H1 (cell line): ENCODE measurements around the gene TM9SF1. TPM values are rescaled to one million over a fixed set of nuclear protein-coding genes. Genes with fewer than 3 reads are reported as not detected.

Experiments used
- CTCF ChIA-PET: fragments of 300-600 bp; sonication (Branson Sonifier 250); formaldehyde crosslinking; loops from one replicate; lab custom pipeline; 2021; ENCODE audit not compliant: partially characterized antibody; lab: Charles Lee
- POLR2A ChIA-PET: fragments of 300-600 bp; sonication (Branson Sonifier 250); formaldehyde crosslinking; loops from one replicate; lab custom pipeline; 2021; ENCODE audit warnings: inconsistent platforms; ENCODE audit not compliant: partially characterized antibody; lab: Charles Lee
- DNase-seq, 2 experiments: peaks; one replicate each; pipeline versions ENCODE4 v3.0.0 to v3.0.0-alpha.2; 2010 to 2022; ENCODE audit warnings: low spot score in 2 of 2, low read depth in 1 of 2, mixed read lengths in 1 of 2
- FAIRE-seq: peaks from 2 replicates; lab custom pipeline; 2011; peaks lifted over from hg19 to GRCh38; lab: Jason Lieb, UNC
- H2AFZ ChIP-seq: 2 replicates; pipeline ENCODE4 v1.8.1; 2012; ENCODE audit warnings: low read length, inconsistent platforms
- H2AK5ac ChIP-seq: 2 replicates; pipeline ENCODE4 v1.6.1; 2013; ENCODE audit warnings: low read depth, low read length
- H2BK120ac ChIP-seq: replicated peaks from 2 replicates; pipeline ENCODE3; 2013; ENCODE audit warnings: low read depth, low read length, inconsistent platforms
- H2BK12ac ChIP-seq: 2 replicates; pipeline ENCODE4 v1.6.1; 2013; ENCODE audit warnings: low read depth, low read length
- H2BK15ac ChIP-seq: 2 replicates; pipeline ENCODE4 v1.6.1; 2013; ENCODE audit warnings: low read length
- H2BK20ac ChIP-seq: 2 replicates; pipeline ENCODE4 v1.6.1; 2013; ENCODE audit warnings: low read length
- H2BK5ac ChIP-seq: 2 replicates; pipeline ENCODE4 v1.6.1; 2013; ENCODE audit warnings: low read depth, low read length
- H3K14ac ChIP-seq: 2 replicates; pipeline ENCODE4 v1.6.1; 2013; ENCODE audit warnings: inconsistent platforms; ENCODE audit not compliant: insufficient read length
- H3K18ac ChIP-seq: 2 replicates; pipeline ENCODE4 v1.6.1; 2013; ENCODE audit warnings: low read length; ENCODE audit errors: extremely low read depth
- H3K23ac ChIP-seq: 2 replicates; pipeline ENCODE4 v1.6.1; 2013; ENCODE audit warnings: inconsistent platforms; ENCODE audit not compliant: insufficient read length
- H3K23me2 ChIP-seq: 2 replicates; pipeline ENCODE4 v1.6.1; 2013; ENCODE audit warnings: low read depth, low read length
- H3K27ac ChIP-seq: 2 replicates; pipeline ENCODE4 v1.6.1; 2011; ENCODE audit warnings: low read depth, low read length, inconsistent platforms
- H3K27me3 ChIP-seq, 4 experiments: replicated peaks in 1 of 4; 1 replicate in 1 of 4; 2 replicates in 3 of 4; pipeline versions ENCODE4 v1.6.1 to v1.8.1; 2011 to 2013; ENCODE audit warnings: low read length in 3 of 4, mild to moderate bottlenecking in 3 of 4, inconsistent platforms in 2 of 4, mixed read lengths in 2 of 4, moderate library complexity in 1 of 4; ENCODE audit not compliant: control insufficient read depth in 3 of 4, insufficient read depth in 3 of 4; ENCODE audit errors: extremely low read depth in 1 of 4
- H3K36me3 ChIP-seq, 4 experiments: 2 replicates each; pipeline versions ENCODE4 v1.6.1 to v1.8.1; 2011 to 2013; ENCODE audit warnings: mild to moderate bottlenecking in 4 of 4, low read length in 3 of 4, moderate library complexity in 2 of 4, control low read depth in 1 of 4, inconsistent platforms in 1 of 4; ENCODE audit not compliant: insufficient read depth in 4 of 4, control insufficient read depth in 2 of 4
- H3K4ac ChIP-seq: replicated peaks from 2 replicates; pipeline ENCODE3; 2013; ENCODE audit warnings: low read length, low read depth, mixed read lengths, inconsistent platforms; ENCODE audit not compliant: insufficient read length
- H3K4me1 ChIP-seq, 4 experiments: replicated peaks in 1 of 4; 1 replicate in 1 of 4; 2 replicates in 3 of 4; pipeline versions ENCODE4 v1.6.1 to v1.8.1; 2011 to 2013; ENCODE audit warnings: low read length in 3 of 4, inconsistent platforms in 2 of 4, mixed read lengths in 1 of 4; ENCODE audit not compliant: insufficient read depth in 4 of 4, control insufficient read depth in 3 of 4
- H3K4me2 ChIP-seq, 2 experiments: 2 replicates each; pipeline versions ENCODE4 v1.6.1 to v1.8.1; 2011 to 2013; ENCODE audit warnings: low read depth in 2 of 2, low read length in 2 of 2, control low read depth in 1 of 2, inconsistent platforms in 1 of 2, mild to moderate bottlenecking in 1 of 2; ENCODE audit not compliant: insufficient read depth in 1 of 2
- H3K4me3 ChIP-seq, 4 experiments: fragments of 200-600, 300-600 bp in 1 of 4; sonication (generic), shearing (Covaris generic), sonication (Bioruptor Twin) in 1 of 4; 2 replicates each; pipeline versions ENCODE4 v1.5.1 to v1.8.1; 2011 to 2016; ENCODE audit warnings: low read length in 4 of 4, low read depth in 3 of 4, control low read depth in 2 of 4, inconsistent platforms in 2 of 4, mild to moderate bottlenecking in 2 of 4, mixed read lengths in 1 of 4, moderate library complexity in 1 of 4; ENCODE audit not compliant: insufficient read depth in 2 of 4; ENCODE audit errors: extremely low read depth in 1 of 4
- H3K56ac ChIP-seq: replicated peaks from 2 replicates; pipeline ENCODE3; 2013; ENCODE audit warnings: low read depth, mild to moderate bottlenecking, mixed read lengths, low read length, inconsistent platforms; ENCODE audit not compliant: insufficient read length
- H3K79me1 ChIP-seq: 2 replicates; pipeline ENCODE4 v1.6.1; 2013; ENCODE audit warnings: low read depth, low read length, control low read depth
- H3K79me2 ChIP-seq, 2 experiments: 2 replicates each; pipeline versions ENCODE4 v1.6.1 to v1.8.1; 2012 to 2013; ENCODE audit warnings: low read length in 2 of 2, mild to moderate bottlenecking in 2 of 2, inconsistent platforms in 1 of 2; ENCODE audit not compliant: insufficient read depth in 2 of 2, control insufficient read depth in 1 of 2
- H3K9ac ChIP-seq, 4 experiments: replicated peaks in 1 of 4; 1 replicate in 1 of 4; 2 replicates in 3 of 4; pipeline versions ENCODE4 v1.6.1 to v1.8.1; 2011 to 2013; ENCODE audit warnings: low read depth in 3 of 4, low read length in 3 of 4, control low read depth in 2 of 4, mild to moderate bottlenecking in 2 of 4, moderate library complexity in 2 of 4, inconsistent platforms in 1 of 4; ENCODE audit errors: extremely low read depth in 1 of 4
- H3K9me3 ChIP-seq, 2 experiments: 2 replicates each; pipeline versions ENCODE4 v1.6.1 to v1.8.1; 2012 to 2013; ENCODE audit warnings: mild to moderate bottlenecking in 2 of 2, moderate library complexity in 2 of 2, control low read depth in 1 of 2, inconsistent platforms in 1 of 2, low read depth in 1 of 2, low read length in 1 of 2, mixed read lengths in 1 of 2; ENCODE audit not compliant: insufficient read depth in 2 of 2
- H4K20me1 ChIP-seq, 2 experiments: replicated peaks in 1 of 2; 2 replicates each; pipeline versions ENCODE3 to v1.8.1; 2011 to 2013; ENCODE audit warnings: inconsistent platforms in 2 of 2, low read length in 2 of 2, mild to moderate bottlenecking in 1 of 2; ENCODE audit not compliant: insufficient read depth in 2 of 2, control insufficient read depth in 1 of 2
- H4K5ac ChIP-seq: 2 replicates; pipeline ENCODE4 v1.6.1; 2013; ENCODE audit warnings: low read length, low read depth, mixed read lengths, inconsistent platforms; ENCODE audit not compliant: insufficient read length
- H4K8ac ChIP-seq: 2 replicates; pipeline ENCODE4 v1.8.0; 2013; ENCODE audit warnings: mild to moderate bottlenecking, moderate library complexity, low read length, inconsistent platforms; ENCODE audit not compliant: insufficient read depth; ENCODE audit errors: extremely low read depth
- H4K91ac ChIP-seq: replicated peaks from 2 replicates; pipeline ENCODE3; 2013; ENCODE audit warnings: low read length, mixed read lengths, inconsistent platforms; ENCODE audit not compliant: insufficient read length
- BRCA1 ChIP-seq: IDR thresholded peaks from 2 replicates; pipeline ENCODE4 v1.6.1; 2012; ENCODE audit warnings: low read depth, low read length, improper control_type of control experiment
- CBX8 ChIP-seq: fragments of 300-800, 300-1000 bp; sonication (generic); IDR thresholded peaks from 2 replicates; pipeline ENCODE4 v1.7.1; 2016; ENCODE audit warnings: low read depth, low read length, borderline replicate concordance
- EGR1 ChIP-seq: IDR thresholded peaks from 2 replicates; pipeline ENCODE4 v1.6.1; 2011; ENCODE audit warnings: low read depth, low read length, borderline replicate concordance
- EZH2 ChIP-seq: fragments of 200-600 bp; sonication (generic); IDR thresholded peaks from 2 replicates; pipeline ENCODE4 v1.7.1; 2012; ENCODE audit warnings: low read depth, mild to moderate bottlenecking, moderate library complexity, low read length, inconsistent platforms; ENCODE audit not compliant: severe bottlenecking
- NRF1 ChIP-seq: IDR thresholded peaks from 2 replicates; pipeline ENCODE4 v1.6.1; 2011; ENCODE audit warnings: mild to moderate bottlenecking, low read depth, low read length, improper control_type of control experiment
- RBBP5 ChIP-seq: IDR thresholded peaks from 2 replicates; pipeline ENCODE4 v1.7.1; 2012; ENCODE audit warnings: low read depth, mild to moderate bottlenecking, inconsistent platforms, low read length, moderate library complexity, borderline replicate concordance
- SP4 ChIP-seq: IDR thresholded peaks from 2 replicates; pipeline ENCODE4 v1.6.1; 2012; ENCODE audit warnings: low read length, inconsistent platforms
- SRF ChIP-seq: IDR thresholded peaks from 2 replicates; pipeline ENCODE4 v1.6.1; 2011; ENCODE audit warnings: mild to moderate bottlenecking, low read depth, low read length, moderate library complexity
- TAF1 ChIP-seq: IDR thresholded peaks from 2 replicates; pipeline ENCODE4 v1.6.1; 2011; ENCODE audit warnings: mild to moderate bottlenecking, low read depth, low read length
- TEAD4 ChIP-seq: IDR thresholded peaks from 2 replicates; pipeline ENCODE4 v1.6.1; 2012; ENCODE audit warnings: low read depth, low read length, inconsistent platforms, mixed read lengths
- WGBS, 2 experiments: shearing (Covaris generic) in 1 of 2; methylation state at CpG; one replicate each; pipeline versions ENCODE4 v1.1.6 to v1.1.7; 2013 to 2015; ENCODE audit warnings: low lambda C conversion rate in 2 of 2, mixed read lengths in 2 of 2, inconsistent platforms in 1 of 2, low coverage in 1 of 2, missing lambda C conversion rate in 1 of 2; ENCODE audit not compliant: insufficient replicate concordance in 2 of 2, insufficient coverage in 1 of 2, insufficient read length in 1 of 2; ENCODE audit errors: extremely low coverage in 1 of 2, missing lambda C conversion rate in 1 of 2; 5-methylcytosine and 5-hydroxymethylcytosine counted together
- polyA plus RNA-seq, 7 experiments: library from polyadenylated mRNA; depleted of rRNA in 3 of 7; stranded (reverse) in 5 of 7; unstranded in 2 of 7; fragments of >200 nt in 5 of 7; fragments of 200-250 nt in 2 of 7; gene quantifications; 1 replicate in 5 of 7; 2 replicates in 1 of 7; 4 replicates in 1 of 7; pipeline versions ENCODE4 v1.2.1 to v1.2.3, GENCODE V29; 2011 to 2013; ENCODE audit warnings: missing spikeins in 2 of 7, mixed read lengths in 2 of 7
- total RNA-seq: library from RNA; stranded (reverse); fragmentation: NEBNext Ultra II Directional; extraction: Animal tissue kit (Norgen Biotek cat#: 25700); gene quantifications from 2 replicates; pipeline ENCODE4 v1.2.1, GENCODE V29; 2021
- TF ChIP-seq, protein P1 (sequence below): IDR thresholded peaks from 2 replicates; pipeline ENCODE4 v1.6.1; 2012; ENCODE audit warnings: inconsistent platforms

The TM9SF1 gene
- total and polyA plus RNA-seq, 2 of the 8 experiments (the other 6 are each of a cell fraction or from before 2014, with no cell fraction given): 22.2 to 29.2 TPM

DNA sequence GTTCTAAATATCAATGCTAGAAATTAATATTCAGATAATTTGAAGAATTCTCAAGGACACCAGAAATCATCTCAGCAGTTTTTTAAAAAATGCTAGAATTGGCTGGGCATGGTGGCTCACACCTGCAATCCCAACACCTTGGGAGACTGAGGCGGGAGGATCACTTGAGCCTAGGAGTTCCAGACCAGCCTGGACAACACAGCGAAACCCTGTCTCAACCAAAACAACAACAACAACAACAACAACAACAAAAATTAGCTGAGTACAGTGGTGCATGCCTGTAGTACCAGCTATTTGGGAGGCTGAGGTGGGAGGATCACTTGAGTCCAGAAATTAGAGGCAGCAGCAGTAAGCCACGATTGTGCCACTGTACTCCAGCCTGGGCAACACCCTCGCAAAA is 23.8 kb upstream of the TM9SF1 start:
- no peak overlapping the region for H3K4me2 ChIP-seq
- H2BK5ac ChIP-seq: no peak overlapping the region
- no peak overlapping the region for H3K23ac ChIP-seq
- peaks cover 0 to under 1% (median 0%) of the 10 kb centered on the region in 4 experiments; a peak in 1 of 7 replicates for H3K4me1 ChIP-seq
- no peaks in the 10 kb centered on the region for H3K27me3 ChIP-seq
- H3K27ac ChIP-seq: no peak overlapping the region
- no peak for TF ChIP-seq SP4
- TF ChIP-seq CBX8: no peak
- no peak for TF ChIP-seq TEAD4
- TF ChIP-seq RBBP5: no peak
- TF ChIP-seq EGR1: no peak
- TF ChIP-seq SRF: no peak
- TF ChIP-seq, protein P1, sequence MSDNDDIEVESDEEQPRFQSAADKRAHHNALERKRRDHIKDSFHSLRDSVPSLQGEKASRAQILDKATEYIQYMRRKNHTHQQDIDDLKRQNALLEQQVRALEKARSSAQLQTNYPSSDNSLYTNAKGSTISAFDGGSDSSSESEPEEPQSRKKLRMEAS: no peak
- TF ChIP-seq BRCA1: no peak
- TF ChIP-seq EZH2: no peak
- TF ChIP-seq TAF1: no peak
- no peak for TF ChIP-seq NRF1
- H3K9ac ChIP-seq: no peak overlapping the region
- H2AK5ac ChIP-seq: no peak overlapping the region
- 87% methylated on average over 3 of the region's 4 CpGs; no CpG with 5 or more reads in 1 of the 2 experiments for WGBS, 2 experiments
- DNase-seq: no peak
- ChIA-PET POLR2A (interaction anchor here (1.0 to 1.2 kb wide), 3 partner anchors 9 to 18 kb away, joined by 3 to 4 read pairs (median 3); no protein-coding TSS in a partner anchor), CTCF (interaction anchor here (0.7 to 5.0 kb wide), 4 partner anchors 12 to 78 kb away, joined by 3 to 16 read pairs (median 4); partner anchors contain the start of gene IRF9)
- peaks cover 3% of the 10 kb centered on the region for H3K23me2 ChIP-seq
- H4K5ac ChIP-seq: no peak overlapping the region
- H3K79me2 ChIP-seq: peaks cover 0 to 26% of the 10 kb centered on the region in 2 experiments; a peak in 2 of 4 replicates
- no peak overlapping the region for H2BK12ac ChIP-seq
- no peak overlapping the region for H3K4ac ChIP-seq
- H3K9me3 ChIP-seq: no peaks in the 10 kb centered on the region
- no peak overlapping the region for H3K14ac ChIP-seq
- H3K18ac ChIP-seq: no peak overlapping the region
- H2BK15ac ChIP-seq: no peak overlapping the region
- H4K8ac ChIP-seq: no peak overlapping the region
- H2BK120ac ChIP-seq: no peak overlapping the region
- peaks cover 0 to 6% (median 4%) of the 10 kb centered on the region in 4 experiments; a peak in 4 of 8 replicates for H3K36me3 ChIP-seq
- no peak overlapping the region for H4K91ac ChIP-seq
- no peaks in the 10 kb centered on the region for H3K79me1 ChIP-seq
- H3K4me3 ChIP-seq: no peak overlapping the region
- H2BK20ac ChIP-seq: no peak overlapping the region
- FAIRE-seq: no peak
- peaks cover 0 to 1% of the 10 kb centered on the region in 2 experiments for H4K20me1 ChIP-seq
- H2AFZ ChIP-seq: no peak overlapping the region
- H3K56ac ChIP-seq: no peak overlapping the region
